Esophagus muscularis mucosa (tissue), 4 donors: ENCODE results near the gene FERMT2.

Experiments
- CTCF ChIP-seq, 3 experiments: fragments of 200-600 bp in 2 of 3; fragments of 450-650 bp in 1 of 3; sonication (generic) in 2 of 3; IDR thresholded peaks; one replicate each; pipeline ENCODE4 v1.5.1; 2017 to 2019; ENCODE audit warnings: antibody characterized with exemption in 3 of 3, mild to moderate bottlenecking in 2 of 3, moderate library complexity in 1 of 3
- EP300 ChIP-seq: sonication (generic); formaldehyde crosslinking; IDR thresholded peaks from one replicate; pipeline ENCODE4 v1.6.1; 2017; ENCODE audit warnings: antibody characterized with exemption
- POLR2AphosphoS5 ChIP-seq, 2 donors: sonication (generic); formaldehyde crosslinking; IDR thresholded peaks; one replicate each; pipeline ENCODE4 v1.6.1; 2017; ENCODE audit warnings: antibody characterized with exemption in 2 of 2

GRCh38 chr14:52939427-52939826 lies 11.4 kb downstream of the FERMT2 start:
- no peak for TF ChIP-seq POLR2AphosphoS5 (IDR thresholded peaks at IDR 0.05)
- TF ChIP-seq CTCF (IDR thresholded peaks at IDR 0.05) = no peak
- TF ChIP-seq EP300 = no peak
